Panc1 (cell line): ENCODE data around the gene CNOT1. TPM values are rescaled to one million over a fixed set of nuclear protein-coding genes. Genes with fewer than 3 reads are reported as not detected.
A peak's percentile ranks its signal among the peaks of the same experiment; 100 is the strongest.

Source experiments
- ATAC-seq: fragments of 200-7000 bp; cut with Tn5 transposase; 2 replicates; pipeline ENCODE4 v1.9.1; 2020; ENCODE audit warnings: mild to moderate bottlenecking, moderate library complexity
- BruUV-seq: library from RNA; stranded (reverse); fragments of 400-500 nt; replicated peaks from 2 replicates; lab custom pipeline; 2021; lab: Mats Ljungman, UMichigan
- CTCF ChIA-PET: fragments of 300-600 bp; sonication (Branson Sonifier 250); formaldehyde crosslinking; loops from one replicate; lab custom pipeline; 2022; ENCODE audit warnings: antibody characterized with exemption; lab: Charles Lee
- POLR2A ChIA-PET: fragments of 300-600 bp; sonication (Branson Sonifier 250); formaldehyde crosslinking; loops from one replicate; lab custom pipeline; 2022; ENCODE audit warnings: antibody characterized with exemption; lab: Charles Lee
- DNase-seq: peaks from one replicate; pipeline ENCODE4 v3.0.0-alpha.2; 2010; ENCODE audit warnings: low read depth, low spot score
- H3K27ac ChIP-seq: 2 replicates; pipeline ENCODE4 v1.5.1; 2011; ENCODE audit warnings: mild to moderate bottlenecking, low read length, inconsistent platforms
- H3K27me3 ChIP-seq: fragments of 200-500 bp; sonication (Bioruptor generic); 2 replicates; pipeline ENCODE4 v1.6.0; 2014; ENCODE audit warnings: low read length, inconsistent platforms; ENCODE audit not compliant: control insufficient read depth, insufficient read depth
- H3K36me3 ChIP-seq: fragments of 200-500 bp; sonication (Bioruptor generic); 2 replicates; pipeline ENCODE4 v1.5.1; 2014; ENCODE audit warnings: inconsistent platforms, mild to moderate bottlenecking, low read length, moderate library complexity; ENCODE audit not compliant: control insufficient read depth, insufficient read depth
- H3K4me1 ChIP-seq: 2 replicates; pipeline ENCODE4 v1.5.1; 2011; ENCODE audit warnings: inconsistent platforms, mild to moderate bottlenecking, low read length, moderate library complexity; ENCODE audit not compliant: control insufficient read depth, insufficient read depth
- H3K4me3 ChIP-seq, 2 experiments: 2 replicates each; pipeline ENCODE4 v1.5.1; 2011 to 2012; ENCODE audit warnings: low read depth in 2 of 2, low read length in 2 of 2, mild to moderate bottlenecking in 2 of 2, inconsistent platforms in 1 of 2, moderate library complexity in 1 of 2
- H3K9me3 ChIP-seq: fragments of 200-500 bp; sonication (Bioruptor generic); 2 replicates; pipeline ENCODE4 v1.5.1; 2014; ENCODE audit warnings: low read depth, mild to moderate bottlenecking, inconsistent platforms, low read length, moderate library complexity; ENCODE audit not compliant: control insufficient read depth, insufficient read depth
- CTCF ChIP-seq: fragments of 450-650 bp; IDR thresholded peaks from 2 replicates; pipeline ENCODE4 v1.5.1; 2017; ENCODE audit warnings: mild to moderate bottlenecking
- POLR2AphosphoS5 ChIP-seq: IDR thresholded peaks from 2 replicates; pipeline ENCODE4 v1.6.1; 2012; ENCODE audit warnings: mild to moderate bottlenecking, low read depth, low read length, moderate library complexity
- REST ChIP-seq, 2 experiments: IDR thresholded peaks; 2 replicates each; pipeline ENCODE4 v1.6.1; 2011 to 2012; ENCODE audit warnings: low read depth in 2 of 2, control low read depth in 1 of 2, low read length in 1 of 2, mild to moderate bottlenecking in 1 of 2, moderate library complexity in 1 of 2; ENCODE audit not compliant: insufficient read depth in 1 of 2
- SIN3A ChIP-seq: IDR thresholded peaks from 2 replicates; pipeline ENCODE4 v1.6.1; 2012; ENCODE audit warnings: low read depth, mild to moderate bottlenecking, low read length, moderate library complexity, borderline replicate concordance; ENCODE audit not compliant: insufficient read depth
- TCF7L2 ChIP-seq: IDR thresholded peaks from 2 replicates; pipeline ENCODE4 v1.6.1; 2011; ENCODE audit warnings: mild to moderate bottlenecking, low read depth, low read length, inconsistent platforms
- in situ Hi-C: cut with HindIII; loops from 2 replicates; pipeline ENCODE4 v1.10.0; 2016; ENCODE audit warnings: low sequenced_read_pairs, low pct_unique_long_range_greater_than_20kb
- intact Hi-C: fragments of 100-400 bp; cut with micrococcal nuclease; formaldehyde crosslinking; loops from one replicate; pipeline ENCODE4 v1.10.0; 2022; ENCODE audit not compliant: unreplicated experiment
- total RNA-seq: library from RNA; stranded (reverse); gene quantifications from one replicate; pipeline ENCODE4 v1.2.1, GENCODE V29; 2021; ENCODE audit not compliant: unreplicated experiment

CNOT1 gene
- total RNA-seq, 1 experiment from 2014 or later, result 170 TPM

GRCh38 chr16:58651965-58652348 is 22.3 kb upstream of the CNOT1 start:
- ChIA-PET CTCF (no interaction called here), POLR2A (no interaction called here)
- DNase-seq, result no peak
- TF ChIP-seq CTCF (no peak), POLR2AphosphoS5 (no peak), TCF7L2 (no peak)
- no peaks in the 10 kb centered on the region for H3K36me3 ChIP-seq
- no TSS peak for BruUV-seq
- no peak overlapping the region for H3K27ac ChIP-seq
- no peaks in the 10 kb centered on the region for H3K27me3 ChIP-seq
- intact Hi-C loops, result no loop called here
- ATAC-seq, result no peak
- no peaks in the 10 kb centered on the region for H3K4me1 ChIP-seq
- H3K4me3 ChIP-seq, result no peak overlapping the region
- in situ Hi-C loops, result no loop called here
- H3K9me3 ChIP-seq, result no peaks in the 10 kb centered on the region

- H3K36me3 ChIP-seq, result no peaks in the 10 kb centered on the region
- no peaks in the 10 kb centered on the region for H3K27me3 ChIP-seq
- H3K9me3 ChIP-seq, result no peaks in the 10 kb centered on the region
- no peak overlapping the region for H3K27ac ChIP-seq
- in situ Hi-C loops (no loop called here), intact Hi-C loops (no loop called here)
- TF ChIP-seq REST (IDR thresholded peaks at IDR 0.05; ENCODE audit: insufficient read depth in 1 of 2, low read depth in 2 of 2, low read length in 1 of 2) (no peak), POLR2AphosphoS5 (no peak)
- H3K4me3 ChIP-seq, result no peak overlapping the region
- no TSS peak for BruUV-seq
- ChIA-PET CTCF (no interaction called here), POLR2A (no interaction called here)
- DNase-seq, result no peak
- ATAC-seq, result peak; percentile 34; the same call in 1 of the 2 replicates
- H3K4me1 ChIP-seq, result no peaks in the 10 kb centered on the region
Observed at GRCh38 chr16:58649707-58650106, 20.1 kb upstream of the CNOT1 start.

- no peaks in the 10 kb centered on the region for H3K4me1 ChIP-seq
- ChIA-PET POLR2A (no interaction called here), CTCF (interaction anchor here (0.6 kb wide), 1 partner anchor 31 kb away, joined by 3 read pairs; no protein-coding TSS in a partner anchor)
- intact Hi-C loops (no loop called here), in situ Hi-C loops (no loop called here)
- no peaks in the 10 kb centered on the region for H3K9me3 ChIP-seq
- H3K36me3 ChIP-seq, result no peaks in the 10 kb centered on the region
- BruUV-seq, result no TSS peak
- H3K27me3 ChIP-seq, result no peaks in the 10 kb centered on the region
- ATAC-seq (no peak), DNase-seq (no peak)
- H3K4me3 ChIP-seq, result no peak overlapping the region
- TF ChIP-seq REST (IDR thresholded peaks at IDR 0.05; ENCODE audit: insufficient read depth in 1 of 2, low read depth in 2 of 2, low read length in 1 of 2) (no peak), SIN3A (no peak), TCF7L2 (no peak), CTCF (no peak), POLR2AphosphoS5 (no peak)
- H3K27ac ChIP-seq, result no peak overlapping the region
Observed at GRCh38 chr16:58647107-58647506, 17.5 kb upstream of the CNOT1 start.
